NCI-H524 treated with DMSO at 0.1 percent for 48 hours (cell line): Measurements from ENCODE around the gene TMEM43.

Experiments used
- DNase-seq: peaks from one replicate; lab custom pipeline; 2025; lab: John Stamatoyannopoulos, UW

TMEM43 gene

GRCh38 chr3:14178247-14179113, 53.6 kb downstream of the TMEM43 start, which contains the start of the genes LSM3 and XPC:
Gene LSM3 (plus strand): TSS chr3:14178817. CDS start chr3:14178861, 44 bp downstream.
Gene XPC (minus strand): TSS chr3:14178601. CDS start chr3:14178568, 33 bp downstream.
- DNase-seq: peak; percentile 82

- no peak for DNase-seq
These were observed 54.2 kb downstream of the TMEM43 start for GRCh38 chr3:14179114-14179465.

DNA sequence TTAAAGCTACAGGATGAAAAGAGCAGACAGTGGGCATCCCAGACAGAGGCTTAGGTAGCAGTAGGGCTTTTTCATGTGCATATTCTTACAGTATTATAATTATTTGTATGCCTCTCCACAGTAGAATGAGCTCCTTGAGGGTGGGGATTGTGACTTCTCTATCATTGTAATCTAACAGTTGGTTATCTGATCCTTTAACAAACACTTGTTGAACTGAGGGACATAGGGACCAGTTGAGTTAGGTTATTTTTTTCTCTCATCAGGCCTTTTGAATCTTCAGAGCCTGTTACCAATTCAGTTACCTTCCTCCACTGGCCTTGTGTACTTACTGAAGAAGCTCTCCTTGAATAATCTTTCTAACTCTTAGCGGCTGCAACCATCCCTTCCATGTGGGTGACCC, 54.9 kb downstream of the TMEM43 start:
- no peak for DNase-seq

GRCh38 chr3:14181253-14181652, 56.4 kb downstream of the TMEM43 start:
- no peak for DNase-seq

DNA sequence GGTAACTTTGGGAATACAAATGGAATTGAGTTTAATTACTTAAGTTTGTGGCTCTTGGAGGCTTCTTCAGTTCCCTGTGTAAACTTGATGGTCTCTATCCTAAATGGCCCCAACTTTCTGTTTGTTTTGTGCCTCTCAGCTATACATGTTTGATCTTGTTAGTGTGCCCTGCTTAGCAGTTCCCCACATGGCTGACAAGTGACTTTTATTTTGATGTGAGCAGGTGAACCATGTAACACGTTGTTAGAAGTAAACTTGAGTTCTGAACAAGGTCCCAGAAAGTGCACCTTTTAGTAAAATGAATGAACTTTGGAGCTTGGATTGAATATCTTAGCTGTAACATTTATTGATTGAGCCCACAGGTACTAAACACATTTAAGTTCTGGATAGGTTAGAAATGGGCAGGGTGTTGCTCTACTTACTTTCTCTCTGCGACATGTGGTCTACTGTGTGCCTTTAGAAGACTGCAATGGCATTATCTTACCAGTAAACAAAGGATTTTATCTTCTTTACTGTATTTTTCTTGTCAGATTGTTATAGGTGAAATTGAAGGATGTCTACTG, 58.2 kb downstream of the TMEM43 start:
- no peak for DNase-seq

DNA sequence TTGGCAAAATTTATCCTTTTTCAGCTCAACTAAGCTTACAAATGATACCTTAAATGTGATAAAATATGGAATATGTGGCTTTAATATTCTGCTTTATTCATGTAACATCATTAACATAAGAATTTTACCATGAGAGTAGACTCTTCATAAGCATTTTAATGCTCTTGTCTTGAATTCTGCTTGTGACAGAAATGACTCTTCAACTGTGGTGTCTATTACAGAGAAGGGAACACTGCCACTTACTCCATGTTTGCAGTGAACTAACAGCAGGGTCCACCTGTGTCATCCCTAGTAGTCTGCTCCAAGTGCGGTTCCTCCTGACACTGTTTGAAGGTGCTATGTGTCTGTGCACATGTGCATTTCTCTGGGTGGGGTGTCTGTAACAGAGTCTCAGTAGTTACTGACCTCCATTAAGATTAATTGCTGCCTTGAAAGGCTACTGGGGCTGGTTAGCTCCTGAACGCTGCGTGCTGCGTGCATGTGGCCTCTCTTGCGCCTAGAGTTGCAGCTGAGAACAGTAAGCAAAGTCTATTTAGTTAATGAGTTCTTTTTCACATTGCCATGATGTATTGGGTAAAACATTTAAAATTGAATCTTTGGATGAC, 62.1 kb downstream of the TMEM43 start:
- DNase-seq: no peak

DNA sequence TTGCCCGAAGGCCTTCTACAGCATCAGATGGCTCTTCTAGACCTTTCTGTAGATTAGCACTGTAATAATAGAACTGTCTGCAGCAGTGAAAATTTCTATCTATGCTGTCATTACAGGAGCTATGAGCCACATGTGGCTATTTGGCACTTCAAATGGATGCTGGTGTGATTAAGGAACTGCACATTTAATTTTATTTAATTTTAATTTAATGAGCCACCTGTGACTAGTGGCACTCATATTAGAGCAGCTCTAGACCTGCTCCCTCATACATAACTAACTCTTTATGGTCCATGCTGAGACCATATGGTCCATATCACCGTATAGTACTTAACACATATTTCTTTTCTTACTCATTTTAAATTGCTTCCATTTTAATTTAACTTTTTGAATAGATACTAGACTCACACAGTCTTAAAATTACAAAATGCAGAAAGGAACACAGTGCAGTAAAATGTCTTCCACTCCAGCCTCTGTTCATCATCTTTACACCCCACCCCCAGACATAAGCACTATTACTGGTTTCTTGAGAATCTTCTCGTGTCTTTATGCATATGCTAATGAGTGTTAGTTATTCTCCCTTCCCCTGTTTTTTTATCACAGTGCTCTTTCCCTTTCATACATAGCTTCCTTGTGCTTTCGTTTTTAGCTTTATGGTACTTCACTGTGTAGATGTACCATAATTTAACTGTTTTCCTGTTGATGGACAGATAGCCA, 63.3 kb downstream of the TMEM43 start:
- no peak for DNase-seq
